Spleen (tissue), 11 donors: ENCODE data around the gene INHA. TPM values are rescaled to one million over a fixed set of nuclear protein-coding genes. Genes with fewer than 3 reads are reported as not detected.

ENCODE experiments used
- DNase-seq: peaks from one replicate; pipeline ENCODE4 v3.0.0-alpha.2; 2020
- H3K27ac ChIP-seq, 8 donors: fragments of 200-600 bp; sonication (generic) in 7 of 8; 1 replicate in 4 of 8; 2 replicates in 4 of 8; pipeline versions ENCODE4 v1.5.0 to v1.8.0; 2016 to 2021; ENCODE audit warnings: inconsistent platforms in 4 of 8, mild to moderate bottlenecking in 4 of 8, moderate library complexity in 1 of 8
- H3K27me3 ChIP-seq, 7 donors: fragments of 200-600 bp; sonication (generic) in 6 of 7; replicated peaks in 1 of 7; 1 replicate in 4 of 7; 2 replicates in 3 of 7; pipeline versions ENCODE4 v1.5.0 to v1.8.0; 2016 to 2021; ENCODE audit warnings: inconsistent platforms in 3 of 7, mild to moderate bottlenecking in 1 of 7
- H3K36me3 ChIP-seq, 6 donors: fragments of 200-600 bp; sonication (generic) in 5 of 6; 1 replicate in 4 of 6; 2 replicates in 2 of 6; pipeline versions ENCODE4 v1.5.0 to v1.8.0; 2016 to 2021; ENCODE audit warnings: inconsistent platforms in 2 of 6
- H3K4me1 ChIP-seq, 6 donors: fragments of 200-600 bp; sonication (generic) in 5 of 6; 1 replicate in 3 of 6; 2 replicates in 3 of 6; pipeline versions ENCODE4 v1.5.0 to v1.8.0; 2016 to 2021; ENCODE audit warnings: inconsistent platforms in 3 of 6
- H3K4me3 ChIP-seq, 8 donors: fragments of 200-600 bp; sonication (generic) in 7 of 8; 1 replicate in 4 of 8; 2 replicates in 4 of 8; pipeline versions ENCODE4 v1.5.0 to v1.8.0; 2016 to 2021; ENCODE audit warnings: inconsistent platforms in 4 of 8, mild to moderate bottlenecking in 4 of 8, moderate library complexity in 2 of 8
- H3K9me3 ChIP-seq, 8 donors: fragments of 200-600 bp; sonication (generic) in 7 of 8; 1 replicate in 4 of 8; 2 replicates in 4 of 8; pipeline versions ENCODE4 v1.5.0 to v1.8.0; 2016 to 2021; ENCODE audit warnings: inconsistent platforms in 4 of 8
- POLR2A ChIP-seq, 3 donors: fragments of 450-650 bp; IDR thresholded peaks; one replicate each; pipeline ENCODE4 v1.5.1; 2017; ENCODE audit warnings: antibody characterized with exemption in 3 of 3, mild to moderate bottlenecking in 1 of 3
- POLR2AphosphoS5 ChIP-seq, 3 donors: sonication (generic); formaldehyde crosslinking; IDR thresholded peaks; one replicate each; pipeline ENCODE4 v1.5.1; 2017; ENCODE audit warnings: antibody characterized with exemption in 3 of 3
- WGBS, 5 donors: extraction: QIAGEN DNeasy Blood & Tissue Kit in 3 of 5; methylation state at CpG; one replicate each; pipeline versions ENCODE4 v1.1.5 to v1.1.7; 2013 to 2018; 5-methylcytosine and 5-hydroxymethylcytosine counted together
- intact Hi-C: fragments of 100-400 bp; cut with DNase I; formaldehyde crosslinking; loops from one replicate; pipeline ENCODE4 v1.15.0; 2023; ENCODE audit warnings: low total_unique reads
- polyA plus RNA-seq, 3 donors: library from polyadenylated mRNA; stranded (reverse); fragments of 200-250 nt; gene quantifications; one replicate each; pipeline ENCODE4 v1.2.1, GENCODE V29; 2013
- total RNA-seq, 7 donors: library from RNA; depleted of rRNA in 3 of 7; stranded (reverse); fragments of >200 nt in 3 of 7; fragmentation: NEBNext Ultra II Directional in 4 of 7; extraction: Animal tissue kit (Norgen Biotek cat#: 25700) in 4 of 7; gene quantifications; one replicate each; pipeline versions ENCODE4 v1.1.0 to v1.2.1, GENCODE V29; 2016 to 2021
- TF ChIP-seq, protein P1 (sequence below), 11 experiments: fragments of 200-600 bp in 7 of 11; fragments of 450-650 bp in 4 of 11; sonication (generic) in 4 of 11; IDR thresholded peaks in 8 of 11; conservative IDR thresholded peaks in 3 of 11; 1 replicate in 7 of 11; 2 replicates in 4 of 11; pipeline versions ENCODE4 v1.4.0 to v1.8.0; 2016 to 2021; ENCODE audit warnings: antibody characterized with exemption in 11 of 11, inconsistent platforms in 4 of 11, mild to moderate bottlenecking in 1 of 11
- donor health status: healthy with polysubstance abuse.
- donor health status: DM: no; HTN: no; CAD: no; lungs with moderate emphysema.
- donor health status: DM: no; HTN: no; CAD: no.
- donor health status: Bipolar disorder and iron deficiency.
- donor health status: healthy.
- donor health status: DM: no; HTN: no; CAD: no.
- donor health status: DM: yes; HTN: yes; CAD: no.

INHA gene
- total and polyA plus RNA-seq, 10 donors, result 0.08 to 0.46 (median 0.31) TPM; not detected in 6

DNA sequence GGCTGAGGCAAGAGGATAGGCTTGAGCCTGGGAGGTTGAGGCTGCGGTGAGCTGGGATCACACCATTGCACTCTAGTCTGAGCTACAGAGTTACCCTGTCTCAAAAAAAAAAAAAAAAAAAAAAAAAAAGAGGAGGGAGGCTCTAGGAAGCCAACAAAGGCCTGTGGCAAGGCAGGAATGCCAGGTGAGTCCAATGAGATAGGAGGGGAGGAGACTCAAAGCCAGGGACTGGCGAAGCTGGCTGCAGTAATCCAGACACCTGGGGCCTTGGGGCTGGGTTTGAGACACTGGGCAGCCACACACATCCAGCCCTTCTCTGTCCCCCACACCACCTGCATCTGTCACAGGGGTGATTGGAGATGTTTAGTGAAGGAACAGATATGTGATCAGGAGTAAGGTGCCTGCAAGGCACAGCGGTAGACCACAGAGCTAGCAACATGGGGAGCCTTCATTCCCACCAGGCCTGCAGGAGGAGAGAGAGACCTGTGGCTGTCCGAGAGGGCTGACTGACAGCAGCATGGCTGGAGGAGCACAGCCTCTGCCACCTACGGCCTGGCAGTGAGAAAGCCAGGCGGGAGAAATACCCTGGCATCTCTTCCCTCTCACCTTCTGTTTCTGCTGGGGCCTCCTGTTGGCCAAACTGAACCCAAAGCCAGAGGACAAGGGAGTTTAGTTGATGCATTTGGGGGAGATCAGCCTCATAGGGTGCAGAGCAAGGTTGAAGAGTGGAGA is 38.0 kb upstream of the INHA start:
- Histone ChIP-seq H3K27ac (no peak overlapping the region), H3K9me3 (no peaks in the 10 kb centered on the region), H3K27me3 (peaks cover 5 to 81% (median 21%) of the 10 kb centered on the region in 7 donors), H3K4me3 (no peak overlapping the region), H3K4me1 (peaks cover 0 to 9% (median 6%) of the 10 kb centered on the region in 6 donors), H3K36me3 (peaks cover 0 to 4% (median under 1%) of the 10 kb centered on the region in 6 donors)
- WGBS, 5 donors, result 75 to 94% (median 84%) methylated on average over 6 of the region's 6 CpGs
- TF ChIP-seq POLR2AphosphoS5 (IDR thresholded peaks at IDR 0.05) (no peak), POLR2A (IDR thresholded peaks at IDR 0.05) (no peak)
- TF ChIP-seq, protein P1, sequence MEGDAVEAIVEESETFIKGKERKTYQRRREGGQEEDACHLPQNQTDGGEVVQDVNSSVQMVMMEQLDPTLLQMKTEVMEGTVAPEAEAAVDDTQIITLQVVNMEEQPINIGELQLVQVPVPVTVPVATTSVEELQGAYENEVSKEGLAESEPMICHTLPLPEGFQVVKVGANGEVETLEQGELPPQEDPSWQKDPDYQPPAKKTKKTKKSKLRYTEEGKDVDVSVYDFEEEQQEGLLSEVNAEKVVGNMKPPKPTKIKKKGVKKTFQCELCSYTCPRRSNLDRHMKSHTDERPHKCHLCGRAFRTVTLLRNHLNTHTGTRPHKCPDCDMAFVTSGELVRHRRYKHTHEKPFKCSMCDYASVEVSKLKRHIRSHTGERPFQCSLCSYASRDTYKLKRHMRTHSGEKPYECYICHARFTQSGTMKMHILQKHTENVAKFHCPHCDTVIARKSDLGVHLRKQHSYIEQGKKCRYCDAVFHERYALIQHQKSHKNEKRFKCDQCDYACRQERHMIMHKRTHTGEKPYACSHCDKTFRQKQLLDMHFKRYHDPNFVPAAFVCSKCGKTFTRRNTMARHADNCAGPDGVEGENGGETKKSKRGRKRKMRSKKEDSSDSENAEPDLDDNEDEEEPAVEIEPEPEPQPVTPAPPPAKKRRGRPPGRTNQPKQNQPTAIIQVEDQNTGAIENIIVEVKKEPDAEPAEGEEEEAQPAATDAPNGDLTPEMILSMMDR (IDR thresholded peaks at IDR 0.05 in 8 of 11, conservative IDR thresholded peaks at IDR 0.05 in 3 of 11), result no peak
- DNase-seq, result no peak
- intact Hi-C loops, result loop anchor here (10.0 kb wide), 1 partner anchor 59 kb away; no protein-coding TSS in a partner anchor

DNA sequence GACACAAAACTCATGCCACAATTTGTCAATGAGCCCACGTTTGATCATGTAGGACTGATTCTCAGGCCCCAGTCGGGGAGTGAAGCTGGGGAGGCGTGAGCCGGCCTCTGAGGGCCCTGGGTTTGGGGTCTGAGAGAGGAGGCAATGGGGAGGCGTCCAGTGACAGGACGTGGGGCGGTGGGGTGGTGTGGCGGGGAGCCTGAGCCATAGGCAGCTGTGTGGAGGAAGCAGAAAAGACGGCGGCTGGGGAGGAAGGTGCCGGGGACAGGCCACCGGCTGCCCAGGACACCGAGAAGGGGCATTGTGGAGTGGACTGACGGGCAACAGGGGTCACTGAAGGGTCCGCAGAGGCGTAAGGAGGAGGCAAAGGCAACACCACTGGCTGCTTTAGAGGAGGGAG is 35.7 kb upstream of the INHA start:
- H3K9me3 ChIP-seq, result no peaks in the 10 kb centered on the region
- no peak overlapping the region for H3K27ac ChIP-seq
- WGBS, 5 donors, result 71 to 83% (median 77%) methylated on average over 16 of the region's 16 CpGs
- peaks cover 0 to 81% (median 10%) of the 10 kb centered on the region in 7 donors for H3K27me3 ChIP-seq
- no peak for TF ChIP-seq POLR2A (IDR thresholded peaks at IDR 0.05)
- TF ChIP-seq, protein P1 (IDR thresholded peaks at IDR 0.05 in 8 of 11, conservative IDR thresholded peaks at IDR 0.05 in 3 of 11), result no peak
- TF ChIP-seq POLR2AphosphoS5 (IDR thresholded peaks at IDR 0.05), result no peak
- no peak overlapping the region for H3K4me3 ChIP-seq
- peaks cover 0 to 20% (median 6%) of the 10 kb centered on the region in 6 donors for H3K36me3 ChIP-seq
- DNase-seq, result no peak
- peaks cover 2 to 6% (median 3%) of the 10 kb centered on the region in 6 donors for H3K4me1 ChIP-seq
- intact Hi-C loops, result loop anchor here (10.0 kb wide), 1 partner anchor 62 kb away; no protein-coding TSS in a partner anchor

DNA sequence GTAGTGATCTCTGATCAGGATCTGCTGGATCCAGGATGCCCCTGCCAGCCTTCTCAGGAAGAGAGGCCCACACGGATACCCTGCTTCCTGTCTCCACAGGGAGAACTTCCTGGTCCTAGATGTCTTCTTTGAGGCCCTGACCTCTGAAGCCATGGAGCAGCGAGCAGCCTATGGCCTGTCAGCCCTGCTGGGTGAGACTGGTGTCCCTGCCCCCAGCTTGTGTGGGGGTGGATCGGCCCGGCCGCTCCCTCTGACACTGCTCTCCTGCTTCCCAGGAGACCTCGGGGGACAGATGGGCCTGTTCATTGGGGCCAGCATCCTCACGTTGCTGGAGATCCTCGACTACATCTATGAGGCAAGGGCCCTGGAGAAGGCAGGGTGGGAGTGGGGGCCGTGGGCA is 35.1 kb upstream of the INHA start:
- DNase-seq, result no peak
- peaks cover 0 to 81% (median 10%) of the 10 kb centered on the region in 7 donors for H3K27me3 ChIP-seq
- no peak for TF ChIP-seq POLR2AphosphoS5 (IDR thresholded peaks at IDR 0.05)
- TF ChIP-seq POLR2A (IDR thresholded peaks at IDR 0.05), result no peak
- TF ChIP-seq, protein P1 (IDR thresholded peaks at IDR 0.05 in 8 of 11, conservative IDR thresholded peaks at IDR 0.05 in 3 of 11), result no peak
- intact Hi-C loops, result loop anchor here (10.0 kb wide), 1 partner anchor 62 kb away; no protein-coding TSS in a partner anchor
- no peaks in the 10 kb centered on the region for H3K9me3 ChIP-seq
- H3K4me3 ChIP-seq, result no peak overlapping the region
- peaks cover 5 to 12% (median 8%) of the 10 kb centered on the region in 6 donors for H3K4me1 ChIP-seq
- no peak overlapping the region for H3K27ac ChIP-seq
- H3K36me3 ChIP-seq, result peaks cover 0 to 20% (median 6%) of the 10 kb centered on the region in 6 donors
- WGBS, 5 donors, result 56 to 69% (median 66%) methylated on average over 3 to 9 of the region's 9 CpGs
